GM12878 (cell line): ENCODE data around the gene FGGY. TPM values are rescaled to one million over a fixed set of nuclear protein-coding genes. Genes with fewer than 3 reads are reported as not detected.

ENCODE experiments used
- ATAC-seq: fragments of 200-7000 bp; cut with Tn5 transposase; 3 replicates; pipeline ENCODE4 v1.9.1; 2020; ENCODE audit warnings: mild to moderate bottlenecking, moderate library complexity
- BruUV-seq: library from RNA; stranded (reverse); fragments of 400-500 nt; replicated peaks from 2 replicates; lab custom pipeline; 2021; lab: Mats Ljungman, UMichigan
- CTCF ChIA-PET: fragments of 300-600 bp; sonication (Branson Sonifier 250); formaldehyde crosslinking; extraction: SDS; loops from one replicate; lab custom pipeline; 2021; ENCODE audit warnings: inconsistent platforms; lab: Yijun Ruan, JAX
- POLR2A ChIA-PET: fragments of 350-600 bp; formaldehyde crosslinking; extraction: SDS; loops from one replicate; lab custom pipeline; 2021; ENCODE audit warnings: inconsistent platforms; lab: Charles Lee
- RAD21 ChIA-PET: fragments of 300-600 bp; sonication (Branson Sonifier 250); formaldehyde crosslinking; loops from one replicate; lab custom pipeline; 2023; ENCODE audit warnings: antibody characterized with exemption; ENCODE audit not compliant: unreplicated experiment; lab: Charles Lee
- SMC1A ChIA-PET: fragments of 300-600 bp; sonication (Branson Sonifier 250); formaldehyde crosslinking; loops from one replicate; lab custom pipeline; 2023; ENCODE audit not compliant: unreplicated experiment, uncharacterized antibody; lab: Charles Lee
- DNase-seq: peaks from one replicate; pipeline ENCODE4 v3.0.0-alpha.2; 2011; ENCODE audit warnings: low read depth, low spot score
- FAIRE-seq: peaks from 3 replicates; lab custom pipeline; 2011; peaks lifted over from hg19 to GRCh38; lab: Jason Lieb, UNC
- H2AFZ ChIP-seq: 2 replicates; pipeline ENCODE4 v1.6.0; 2011; ENCODE audit warnings: low read depth, low read length, control low read depth; ENCODE audit not compliant: control insufficient read depth
- H3K27ac ChIP-seq: 2 replicates; pipeline ENCODE4 v1.5.1; 2011; ENCODE audit warnings: control low read depth; ENCODE audit not compliant: control insufficient read depth, insufficient read depth
- H3K27me3 ChIP-seq, 2 experiments: replicated peaks in 1 of 2; 2 replicates each; pipeline versions ENCODE4 v1.6.0 to v1.6.1; 2011; ENCODE audit warnings: low read length in 1 of 2; ENCODE audit not compliant: control insufficient read depth in 2 of 2, insufficient read depth in 2 of 2
- H3K36me3 ChIP-seq, 2 experiments: 2 replicates each; pipeline ENCODE4 v1.5.1; 2011; ENCODE audit warnings: low read length in 1 of 2; ENCODE audit not compliant: control insufficient read depth in 2 of 2, insufficient read depth in 2 of 2
- H3K4me1 ChIP-seq: 2 replicates; pipeline ENCODE4 v1.6.1; 2011; ENCODE audit warnings: mild to moderate bottlenecking, low read length, moderate library complexity, mixed read lengths; ENCODE audit not compliant: control insufficient read depth, insufficient read depth
- H3K4me2 ChIP-seq: 2 replicates; pipeline ENCODE4 v1.6.0; 2011; ENCODE audit warnings: control low read depth; ENCODE audit not compliant: control insufficient read depth, insufficient read depth
- H3K4me3 ChIP-seq: fragments of 200-600 bp; sonication (generic); 2 replicates; pipeline ENCODE4 v1.5.1; 2016
- H3K79me2 ChIP-seq: 2 replicates; pipeline ENCODE4 v1.6.0; 2011; ENCODE audit warnings: low read length; ENCODE audit not compliant: control insufficient read depth, insufficient read depth
- H3K9ac ChIP-seq: 2 replicates; pipeline ENCODE4 v1.8.0; 2011; ENCODE audit warnings: low read length, control low read depth, mixed read lengths; ENCODE audit not compliant: control insufficient read depth, insufficient read depth
- H3K9me3 ChIP-seq: replicated peaks from 3 replicates; pipeline ENCODE4 v1.5.1; 2011; ENCODE audit warnings: mild to moderate bottlenecking, low read length; ENCODE audit not compliant: control insufficient read depth, insufficient read depth
- H4K20me1 ChIP-seq: 2 replicates; pipeline ENCODE4 v1.6.0; 2011; ENCODE audit not compliant: control insufficient read depth, insufficient read depth
- BACH1 ChIP-seq: fragments of 450-650 bp; IDR thresholded peaks from 2 replicates; pipeline ENCODE4 v1.6.1; 2017; ENCODE audit warnings: mild to moderate bottlenecking, borderline replicate concordance
- BRCA1 ChIP-seq: IDR thresholded peaks from 2 replicates; pipeline ENCODE4 v1.6.1; 2011; ENCODE audit warnings: low read depth, low read length, improper control_type of control experiment
- CBX5 ChIP-seq: sonication (generic); IDR thresholded peaks from 2 replicates; pipeline ENCODE4 v1.6.1; 2016; ENCODE audit warnings: low read depth, moderate library complexity, mild to moderate bottlenecking, inconsistent platforms
- FOS ChIP-seq: IDR thresholded peaks from 3 replicates; pipeline ENCODE4 v1.6.1; 2011; ENCODE audit warnings: borderline replicate concordance; ENCODE audit not compliant: insufficient read length; ENCODE audit errors: extremely low read depth
- FOXK2 ChIP-seq: fragments of 450-650 bp; IDR thresholded peaks from 2 replicates; pipeline ENCODE4 v1.6.1; 2017; ENCODE audit warnings: mild to moderate bottlenecking, moderate library complexity
- NBN ChIP-seq: fragments of 450-650 bp; IDR thresholded peaks from 2 replicates; pipeline ENCODE4 v1.6.1; 2016
- POU2F2 ChIP-seq: IDR thresholded peaks from 3 replicates; pipeline ENCODE4 v1.6.1; 2011; ENCODE audit warnings: low read depth, mild to moderate bottlenecking, low read length, borderline replicate concordance
- SMAD1 ChIP-seq: fragments of 450-650 bp; IDR thresholded peaks from 2 replicates; pipeline ENCODE4 v1.6.1; 2018; ENCODE audit warnings: mild to moderate bottlenecking, low read depth; ENCODE audit not compliant: partially characterized antibody
- SREBF2 ChIP-seq: IDR thresholded peaks from 2 replicates; pipeline ENCODE4 v1.6.1; 2012; ENCODE audit warnings: mild to moderate bottlenecking, low read length
- TCF3 ChIP-seq: IDR thresholded peaks from 2 replicates; pipeline ENCODE4 v1.6.1; 2012; ENCODE audit warnings: low read depth, mild to moderate bottlenecking, low read length, borderline replicate concordance; ENCODE audit not compliant: insufficient read depth
- WRNIP1 ChIP-seq: IDR thresholded peaks from 2 replicates; pipeline ENCODE4 v1.6.1; 2011; ENCODE audit warnings: low read depth, low read length, improper control_type of control experiment, borderline replicate concordance
- ZNF24 ChIP-seq: fragments of 450-650 bp; IDR thresholded peaks from 2 replicates; pipeline ENCODE4 v1.6.1; 2017; ENCODE audit warnings: antibody characterized with exemption, mild to moderate bottlenecking
- WGBS: methylation state at CpG from one replicate; pipeline ENCODE4 v1.1.6; 2016; ENCODE audit warnings: low lambda C conversion rate; ENCODE audit not compliant: insufficient replicate concordance, insufficient coverage; ENCODE audit errors: missing lambda C conversion rate; 5-methylcytosine and 5-hydroxymethylcytosine counted together
- in situ Hi-C: fragments of 300-500 bp; cut with MboI; formaldehyde crosslinking; loops from 9 replicates; pipeline ENCODE4 v1.14.3; 2018; ENCODE audit warnings: mixed read lengths
- intact Hi-C: fragments of 100-400 bp; cut with micrococcal nuclease; formaldehyde crosslinking; loops from one replicate; pipeline ENCODE4 v1.14.2; 2022; ENCODE audit not compliant: unreplicated experiment
- polyA plus RNA-seq, 11 experiments: library from polyadenylated mRNA; depleted of rRNA in 4 of 11; unstranded in 6 of 11; stranded (reverse) in 5 of 11; fragments of >200 nt; fragmentation: Nextera tagmentation in 4 of 11; fragmentation: Illumina TruSeq in 1 of 11; extraction: Ambion mirVana in 4 of 11; extraction: Trizol in 1 of 11; gene quantifications; 1 replicate in 1 of 11; 2 replicates in 10 of 11; pipeline versions ENCODE4 v1.2.1 to v1.2.3, GENCODE V29; 2011 to 2016; ENCODE audit warnings: inconsistent platforms in 2 of 11, missing spikeins in 2 of 11, low read depth in 1 of 11
- total RNA-seq, 4 experiments: library from RNA; depleted of rRNA in 3 of 4; stranded (reverse); fragments of >200 nt in 3 of 4; fragmentation: Illumina TruSeq in 1 of 4; extraction: Trizol in 1 of 4; gene quantifications; 2 replicates each; pipeline versions ENCODE4 v1.2.1 to v1.2.3, GENCODE V29; 2013 to 2021
- TF ChIP-seq, protein P1 (sequence below): IDR thresholded peaks from 2 replicates; pipeline ENCODE4 v1.6.1; 2012; ENCODE audit warnings: mild to moderate bottlenecking, low read depth, low read length
- TF ChIP-seq, protein P2 (sequence below): fragments of 450-650 bp; IDR thresholded peaks from 2 replicates; pipeline ENCODE4 v1.6.1; 2017; ENCODE audit warnings: borderline replicate concordance

The FGGY gene
- total and polyA plus RNA-seq, 10 of the 15 experiments (the other 5 are each of a cell fraction or from before 2014, with no cell fraction given) = 6.2 to 11.9 (median 7.5) TPM

DNA sequence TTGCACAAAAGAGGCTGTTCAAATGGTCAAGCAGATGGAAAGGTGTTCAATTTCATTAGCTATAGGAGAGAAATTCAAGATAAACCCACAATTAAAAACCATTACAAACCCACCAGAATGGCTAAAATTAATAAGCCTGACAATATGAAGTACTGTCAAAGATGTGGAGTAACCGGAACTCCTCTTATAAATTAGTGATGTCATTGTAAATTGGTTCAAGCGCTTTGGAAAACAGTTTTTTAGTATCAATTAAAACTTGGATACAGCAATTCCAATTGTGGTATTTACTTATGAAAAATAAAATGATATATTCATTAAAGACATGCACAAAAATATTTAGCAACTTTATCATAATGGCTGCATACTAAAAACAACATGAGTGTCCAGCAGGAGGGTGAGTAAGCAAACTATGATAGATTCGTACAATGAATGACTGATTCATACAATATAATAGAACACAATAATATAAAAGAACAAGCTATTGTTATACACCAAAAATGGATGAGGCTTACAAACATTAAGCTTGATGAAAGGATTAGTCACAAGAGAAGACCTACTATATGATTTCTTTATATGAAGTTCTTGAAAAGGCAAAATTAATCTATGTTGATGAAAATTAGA is 38.4 kb upstream of the FGGY start:
- Histone ChIP-seq H3K9ac (no peak overlapping the region), H3K4me3 (no peak overlapping the region), H3K4me2 (no peak overlapping the region), H3K9me3 (no peaks in the 10 kb centered on the region), H3K4me1 (no peaks in the 10 kb centered on the region), H2AFZ (no peak overlapping the region), H3K27ac (no peak overlapping the region), H3K79me2 (no peaks in the 10 kb centered on the region), H4K20me1 (no peaks in the 10 kb centered on the region), H3K27me3 (no peaks in the 10 kb centered on the region), H3K36me3 (no peaks in the 10 kb centered on the region)
- intact Hi-C loops (no loop called here), in situ Hi-C loops (no loop called here)
- DNase-seq (no peak), ATAC-seq (no peak), FAIRE-seq (no peak)
- POLR2A ChIA-PET = no interaction called here
- BruUV-seq = no TSS peak
- RAD21 ChIA-PET = interaction anchor here (1.3 kb wide), 1 partner anchor 8 kb away, joined by 3 read pairs; no protein-coding TSS in a partner anchor
- WGBS = 72% methylated on average over 3 of the region's 3 CpGs
- SMC1A ChIA-PET = interaction anchor here (1.0 to 2.2 kb wide), 7 partner anchors 8 to 472 kb away, joined by 3 to 5 read pairs (median 4); no protein-coding TSS in a partner anchor
- CTCF ChIA-PET = interaction anchor here (1.0 to 1.5 kb wide), 3 partner anchors 8 to 501 kb away, joined by 3 read pairs; no protein-coding TSS in a partner anchor
- no peak for TF ChIP-seq BRCA1
- no peak for TF ChIP-seq NBN
- TF ChIP-seq FOS = no peak
- TF ChIP-seq ZNF24 = no peak
- no peak for TF ChIP-seq POU2F2
- no peak for TF ChIP-seq SMAD1
- no peak for TF ChIP-seq WRNIP1
- TF ChIP-seq, protein P1, sequence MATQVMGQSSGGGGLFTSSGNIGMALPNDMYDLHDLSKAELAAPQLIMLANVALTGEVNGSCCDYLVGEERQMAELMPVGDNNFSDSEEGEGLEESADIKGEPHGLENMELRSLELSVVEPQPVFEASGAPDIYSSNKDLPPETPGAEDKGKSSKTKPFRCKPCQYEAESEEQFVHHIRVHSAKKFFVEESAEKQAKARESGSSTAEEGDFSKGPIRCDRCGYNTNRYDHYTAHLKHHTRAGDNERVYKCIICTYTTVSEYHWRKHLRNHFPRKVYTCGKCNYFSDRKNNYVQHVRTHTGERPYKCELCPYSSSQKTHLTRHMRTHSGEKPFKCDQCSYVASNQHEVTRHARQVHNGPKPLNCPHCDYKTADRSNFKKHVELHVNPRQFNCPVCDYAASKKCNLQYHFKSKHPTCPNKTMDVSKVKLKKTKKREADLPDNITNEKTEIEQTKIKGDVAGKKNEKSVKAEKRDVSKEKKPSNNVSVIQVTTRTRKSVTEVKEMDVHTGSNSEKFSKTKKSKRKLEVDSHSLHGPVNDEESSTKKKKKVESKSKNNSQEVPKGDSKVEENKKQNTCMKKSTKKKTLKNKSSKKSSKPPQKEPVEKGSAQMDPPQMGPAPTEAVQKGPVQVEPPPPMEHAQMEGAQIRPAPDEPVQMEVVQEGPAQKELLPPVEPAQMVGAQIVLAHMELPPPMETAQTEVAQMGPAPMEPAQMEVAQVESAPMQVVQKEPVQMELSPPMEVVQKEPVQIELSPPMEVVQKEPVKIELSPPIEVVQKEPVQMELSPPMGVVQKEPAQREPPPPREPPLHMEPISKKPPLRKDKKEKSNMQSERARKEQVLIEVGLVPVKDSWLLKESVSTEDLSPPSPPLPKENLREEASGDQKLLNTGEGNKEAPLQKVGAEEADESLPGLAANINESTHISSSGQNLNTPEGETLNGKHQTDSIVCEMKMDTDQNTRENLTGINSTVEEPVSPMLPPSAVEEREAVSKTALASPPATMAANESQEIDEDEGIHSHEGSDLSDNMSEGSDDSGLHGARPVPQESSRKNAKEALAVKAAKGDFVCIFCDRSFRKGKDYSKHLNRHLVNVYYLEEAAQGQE = no peak
- TF ChIP-seq BACH1 = no peak
- no peak for TF ChIP-seq TCF3
- TF ChIP-seq FOXK2 = no peak
- TF ChIP-seq, protein P2, sequence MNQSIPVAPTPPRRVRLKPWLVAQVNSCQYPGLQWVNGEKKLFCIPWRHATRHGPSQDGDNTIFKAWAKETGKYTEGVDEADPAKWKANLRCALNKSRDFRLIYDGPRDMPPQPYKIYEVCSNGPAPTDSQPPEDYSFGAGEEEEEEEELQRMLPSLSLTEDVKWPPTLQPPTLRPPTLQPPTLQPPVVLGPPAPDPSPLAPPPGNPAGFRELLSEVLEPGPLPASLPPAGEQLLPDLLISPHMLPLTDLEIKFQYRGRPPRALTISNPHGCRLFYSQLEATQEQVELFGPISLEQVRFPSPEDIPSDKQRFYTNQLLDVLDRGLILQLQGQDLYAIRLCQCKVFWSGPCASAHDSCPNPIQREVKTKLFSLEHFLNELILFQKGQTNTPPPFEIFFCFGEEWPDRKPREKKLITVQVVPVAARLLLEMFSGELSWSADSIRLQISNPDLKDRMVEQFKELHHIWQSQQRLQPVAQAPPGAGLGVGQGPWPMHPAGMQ = no peak
- no peak for TF ChIP-seq SREBF2
- no peak for TF ChIP-seq CBX5
